Lower leg skin (tissue), 4 donors: ENCODE measurements around the gene CIB4. TPM values are rescaled to one million over a fixed set of nuclear protein-coding genes. Genes with fewer than 3 reads are reported as not detected.
A peak's percentile ranks its signal among the peaks of the same experiment; 100 is the strongest.
"Not testable (repeated sequence)": the region's sequence is repeated elsewhere in the genome, so short reads cannot be mapped to it uniquely, and the experiment has no call there.

Experiments
- DNase-seq, 2 donors: peaks; one replicate each; pipeline ENCODE4 v3.0.0-alpha.2; 2019; ENCODE audit warnings: low spot score in 2 of 2
- H3K4me3 ChIP-seq: fragments of 200-600 bp; sonication (generic); 2 replicates; pipeline ENCODE4 v1.5.1; 2017; ENCODE audit warnings: mild to moderate bottlenecking, low read depth; ENCODE audit not compliant: poor library complexity, severe bottlenecking
- CTCF ChIP-seq, 3 donors: fragments of 450-650 bp; IDR thresholded peaks; one replicate each; pipeline ENCODE4 v1.5.1; 2016; ENCODE audit warnings: antibody characterized with exemption in 3 of 3, mild to moderate bottlenecking in 3 of 3, moderate library complexity in 2 of 3
- POLR2A ChIP-seq, 2 donors: fragments of 450-650 bp; IDR thresholded peaks; one replicate each; pipeline ENCODE4 v1.6.1; 2016 to 2017; ENCODE audit warnings: antibody characterized with exemption in 2 of 2, mild to moderate bottlenecking in 1 of 2, moderate library complexity in 1 of 2
- WGBS, 2 donors: methylation state at CpG; one replicate each; pipeline ENCODE4 v1.1.5; 2018; 5-methylcytosine and 5-hydroxymethylcytosine counted together
- intact Hi-C: fragments of 100-400 bp; cut with DNase I; formaldehyde crosslinking; loops from one replicate; pipeline ENCODE4 v1.15.0; 2023; ENCODE audit warnings: low total_unique reads
- total RNA-seq, 4 donors: library from RNA; depleted of rRNA; stranded (reverse); fragments of >200 nt; gene quantifications; one replicate each; pipeline ENCODE4 v1.1.0, GENCODE V29; 2016

Gene CIB4
- total RNA-seq, 4 donors from 2014 or later, result not detected

- DNase-seq, result no peak
- intact Hi-C loops, result no loop called here
- H3K4me3 ChIP-seq, result no peak overlapping the region
- no peak for TF ChIP-seq POLR2A (IDR thresholded peaks at IDR 0.05)
- no peak for TF ChIP-seq CTCF (IDR thresholded peaks at IDR 0.05)
- 83 to 97% methylated on average over 1 of the region's 1 CpG for WGBS, 2 donors
These were observed 19.3 kb upstream of the CIB4 start for GRCh38 chr2:26660363-26660962.

GRCh38 chr2:26658691-26659346 lies 17.7 kb upstream of the CIB4 start:
- DNase-seq, result peak in 1 of 2 donors; percentile 31
- TF ChIP-seq CTCF (IDR thresholded peaks at IDR 0.05) (no peak), POLR2A (IDR thresholded peaks at IDR 0.05) (no peak)
- 89 to 92% methylated on average over 6 of the region's 6 CpGs for WGBS, 2 donors
- intact Hi-C loops, result no loop called here
- no peak overlapping the region for H3K4me3 ChIP-seq

- intact Hi-C loops, result no loop called here
- no peak overlapping the region for H3K4me3 ChIP-seq
- 82 to 83% methylated on average over 4 of the region's 4 CpGs for WGBS, 2 donors
- no peak for TF ChIP-seq CTCF (IDR thresholded peaks at IDR 0.05)
- TF ChIP-seq POLR2A (IDR thresholded peaks at IDR 0.05), result no peak
- DNase-seq, result peak in 1 of 2 donors; percentile 3
These were observed 16.1 kb upstream of the CIB4 start for GRCh38 chr2:26657265-26657664.

- WGBS, 2 donors, result 86 to 92% methylated on average over 9 of the region's 9 CpGs
- intact Hi-C loops, result no loop called here
- H3K4me3 ChIP-seq, result no peak overlapping the region
- TF ChIP-seq CTCF (IDR thresholded peaks at IDR 0.05) (no peak), POLR2A (IDR thresholded peaks at IDR 0.05) (no peak)
- DNase-seq, result peak in 1 of 2 donors; percentile 52
These were observed 14.5 kb upstream of the CIB4 start for GRCh38 chr2:26655611-26656195.

- 50 to 78% methylated on average over 1 of the region's 1 CpG for WGBS, 2 donors
These were observed 14.0 kb upstream of the CIB4 start for GRCh38 chr2:26655120-26655519.

GRCh38 chr2:26654061-26654340 lies 12.8 kb upstream of the CIB4 start:
- no peak overlapping the region for H3K4me3 ChIP-seq
- intact Hi-C loops, result no loop called here
- 66 to 81% methylated on average over 3 of the region's 3 CpGs for WGBS, 2 donors
- DNase-seq, result peak in 1 of 2 donors; percentile 49
- no peak for TF ChIP-seq POLR2A (IDR thresholded peaks at IDR 0.05)
- no peak for TF ChIP-seq CTCF (IDR thresholded peaks at IDR 0.05)

More at GRCh38 chr2:26655120-26655519, 14.0 kb upstream of the CIB4 start:
- intact Hi-C loops, H3K4me3 ChIP-seq, DNase-seq: not testable (repeated sequence)
